ENCODE results near the gene FAM110C. TPM values are rescaled to one million over a fixed set of nuclear protein-coding genes. Genes with fewer than 3 reads are reported as not detected.

Gene FAM110C
- total and polyA plus RNA-seq, 2 of the 8 experiments (the other 6 are each of a cell fraction or from before 2014, with no cell fraction given) = 4.8 to 13.2 TPM

- TF ChIP-seq ZNF274 (IDR thresholded peaks at IDR 0.05; ENCODE audit: borderline replicate concordance, extremely low read depth, low read length) (no peak), SIX5 (IDR thresholded peaks at IDR 0.05; ENCODE audit: low read depth, low read length) (no peak), BRCA1 (IDR thresholded peaks at IDR 0.05; ENCODE audit: low read depth, low read length) (no peak), JUND (IDR thresholded peaks at IDR 0.05; ENCODE audit: low read length) (peak; percentile 70), CHD1 (IDR thresholded peaks at IDR 0.05; ENCODE audit: low read depth, low read length) (no peak), HDAC2 (IDR thresholded peaks at IDR 0.05; ENCODE audit: borderline replicate concordance in 1 of 2, low read depth in 2 of 2, low read length in 2 of 2) (no peak), TAF1 (IDR thresholded peaks at IDR 0.05; ENCODE audit: low read depth, low read length) (no peak), RAD21 (IDR thresholded peaks at IDR 0.05 in 1 of 2, conservative IDR thresholded peaks at IDR 0.05 in 1 of 2; ENCODE audit: low read depth in 2 of 2, low read length in 2 of 2) (peak; percentile 78 to 85), KDM5A (IDR thresholded peaks at IDR 0.05; ENCODE audit: low read length) (no peak), USF2 (IDR thresholded peaks at IDR 0.05; ENCODE audit: low read length) (no peak), CHD2 (IDR thresholded peaks at IDR 0.05; ENCODE audit: low read length) (no peak), EP300 (IDR thresholded peaks at IDR 0.05; ENCODE audit: borderline replicate concordance in 1 of 2, low read depth in 2 of 2, low read length in 2 of 2) (no peak), TEAD4 (IDR thresholded peaks at IDR 0.05; ENCODE audit: low read depth, low read length) (peak; percentile 46; the same call in 1 of the 2 replicates), SUZ12 (IDR thresholded peaks at IDR 0.05; ENCODE audit: low read length) (no peak), RNF2 (IDR thresholded peaks at IDR 0.05; ENCODE audit: borderline replicate concordance, low read depth, low read length, missing control alignments, poor library complexity, severe bottlenecking) (no peak), PHF8 (conservative IDR thresholded peaks at IDR 0.05; ENCODE audit: low read depth, low read length) (no peak), RXRA (IDR thresholded peaks at IDR 0.05; ENCODE audit: insufficient read depth, low read depth, low read length) (no peak), NANOG (IDR thresholded peaks at IDR 0.05; ENCODE audit: insufficient read depth, low read depth, low read length, poor library complexity, severe bottlenecking) (no peak), MAX (IDR thresholded peaks at IDR 0.05) (peak; percentile 60), KDM1A (IDR thresholded peaks at IDR 0.05; ENCODE audit: borderline replicate concordance, low read length) (no peak; the same call in 1 of the 2 replicates), TBP (IDR thresholded peaks at IDR 0.05; ENCODE audit: low read depth, low read length) (no peak), CTBP2 (IDR thresholded peaks at IDR 0.05; ENCODE audit: borderline replicate concordance, insufficient read depth, insufficient read length, low read length) (peak; percentile 96)
Observed at GRCh38 chr2:11248-11941, 34.9 kb downstream of the FAM110C start (continued).
